PC-9 (cell line): Measurements from ENCODE around the gene CABLES2. TPM values are rescaled to one million over a fixed set of nuclear protein-coding genes. Genes with fewer than 3 reads are reported as not detected.

Source experiments
- BruUV-seq: library from RNA; stranded (reverse); fragments of 400-500 nt; replicated peaks from 2 replicates; lab custom pipeline; 2021; lab: Mats Ljungman, UMichigan
- CTCF ChIA-PET: fragments of 300-600 bp; sonication (Branson Sonifier 250); formaldehyde crosslinking; loops from one replicate; lab custom pipeline; 2022; ENCODE audit warnings: antibody characterized with exemption; lab: Charles Lee
- POLR2A ChIA-PET: fragments of 300-600 bp; sonication (Branson Sonifier 250); formaldehyde crosslinking; loops from one replicate; lab custom pipeline; 2022; ENCODE audit warnings: antibody characterized with exemption; ENCODE audit not compliant: unreplicated experiment; lab: Charles Lee
- DNase-seq, 2 experiments: peaks; one replicate each; pipeline versions ENCODE4 v3.0.0 to v3.0.0-alpha.2; 2015 to 2022; ENCODE audit warnings: mixed read lengths in 1 of 2
- H2AFZ ChIP-seq: fragments of 200-600 bp; sonication (generic); 2 replicates; pipeline ENCODE4 v1.8.1; 2017; ENCODE audit warnings: antibody characterized with exemption
- H3F3A ChIP-seq: fragments of 200-600 bp; sonication (generic); 2 replicates; pipeline ENCODE4 v1.8.1; 2017; ENCODE audit warnings: antibody characterized with exemption, mild to moderate bottlenecking, low read depth; ENCODE audit not compliant: insufficient read depth
- H3K27ac ChIP-seq: fragments of 200-600 bp; sonication (generic); 2 replicates; pipeline ENCODE4 v1.6.1; 2016; ENCODE audit warnings: mixed run types
- H3K27me3 ChIP-seq: fragments of 200-600 bp; sonication (generic); 2 replicates; pipeline ENCODE4 v1.6.1; 2016; ENCODE audit warnings: low read depth, mixed run types; ENCODE audit not compliant: insufficient read depth
- H3K36me3 ChIP-seq: fragments of 200-600 bp; sonication (generic); 2 replicates; pipeline ENCODE4 v1.6.1; 2016; ENCODE audit warnings: low read depth, mixed run types
- H3K4me1 ChIP-seq: fragments of 200-600 bp; sonication (generic); replicated peaks from 2 replicates; pipeline ENCODE4 v1.6.1; 2016; ENCODE audit warnings: mixed run types; ENCODE audit not compliant: insufficient read depth
- H3K4me2 ChIP-seq: fragments of 200-600 bp; sonication (generic); 2 replicates; pipeline ENCODE4 v1.6.1; 2017; ENCODE audit warnings: mixed run types
- H3K4me3 ChIP-seq: fragments of 200-600 bp; sonication (generic); 2 replicates; pipeline ENCODE4 v1.6.1; 2016; ENCODE audit warnings: mixed run types
- H3K79me2 ChIP-seq: fragments of 200-600 bp; sonication (generic); 2 replicates; pipeline ENCODE4 v1.6.1; 2017; ENCODE audit warnings: low read depth, mixed run types
- H3K9me2 ChIP-seq: fragments of 200-600 bp; sonication (generic); 2 replicates; pipeline ENCODE4 v1.8.1; 2017; ENCODE audit warnings: mild to moderate bottlenecking; ENCODE audit not compliant: insufficient read depth
- H3K9me3 ChIP-seq: fragments of 200-600 bp; sonication (generic); 2 replicates; pipeline ENCODE4 v1.8.1; 2016; ENCODE audit warnings: low read depth; ENCODE audit not compliant: insufficient read depth
- H4K20me1 ChIP-seq: fragments of 200-600 bp; sonication (generic); 2 replicates; pipeline ENCODE4 v1.8.1; 2017; ENCODE audit not compliant: insufficient read depth
- EZH2 ChIP-seq: fragments of 200-600 bp; sonication (generic); IDR thresholded peaks from 2 replicates; pipeline ENCODE4 v1.8.0; 2017; ENCODE audit warnings: antibody characterized with exemption, low read depth
- intact Hi-C: fragments of 100-400 bp; cut with micrococcal nuclease; formaldehyde crosslinking; loops from one replicate; pipeline ENCODE4 v1.10.0; 2022; ENCODE audit not compliant: unreplicated experiment
- total RNA-seq: library from RNA; stranded (reverse); gene quantifications from 2 replicates; pipeline ENCODE4 v1.2.3, GENCODE V29; 2021
- TF ChIP-seq, protein P1 (sequence below): fragments of 200-600 bp; sonication (generic); conservative IDR thresholded peaks from 2 replicates; pipeline ENCODE4 v1.6.1; 2017; ENCODE audit warnings: mixed run types, antibody characterized with exemption, mild to moderate bottlenecking, moderate library complexity

Gene CABLES2
- total RNA-seq, 1 experiment from 2014 or later, result 14.1 TPM

DNA sequence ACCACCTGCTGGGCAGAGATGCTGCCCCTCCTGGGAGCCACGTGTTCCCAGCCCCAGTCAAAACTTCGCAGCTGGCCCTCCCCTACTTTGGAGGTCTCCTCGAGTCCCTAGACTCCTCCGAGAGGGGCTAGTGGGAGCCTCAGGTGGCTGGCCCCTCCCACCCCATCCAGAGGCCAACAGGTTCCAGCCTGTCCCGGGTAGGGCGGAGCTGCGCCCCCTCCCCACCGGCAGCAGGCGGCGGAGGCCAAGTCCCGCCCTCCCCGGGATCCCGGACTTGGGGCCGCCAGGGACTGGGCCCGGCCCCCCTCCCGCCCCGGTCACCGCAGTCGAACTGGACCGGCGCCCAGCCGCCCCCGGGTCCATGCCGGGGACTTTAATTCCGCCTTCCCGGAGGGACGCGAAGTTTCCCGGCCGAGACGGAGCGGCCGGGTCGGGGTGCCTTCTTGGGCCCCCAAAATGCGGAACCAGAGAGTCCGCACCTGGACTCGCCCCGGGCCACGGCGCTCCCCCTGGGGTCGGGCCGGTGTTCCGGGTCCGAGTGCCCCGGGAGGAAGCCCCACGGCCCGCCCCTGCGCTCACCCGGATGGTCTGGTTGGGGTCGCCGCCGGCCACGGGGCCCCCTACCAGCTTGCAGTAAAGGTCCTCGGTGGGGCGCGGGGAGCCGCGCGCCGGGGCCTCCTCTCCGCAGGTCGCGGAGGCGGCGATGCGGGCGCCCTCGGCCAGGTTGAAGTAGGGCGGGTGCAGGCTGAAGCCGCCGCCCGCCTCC, 40.5 kb downstream of the CABLES2 start:
- Histone ChIP-seq H2AFZ (no peak overlapping the region), H3F3A (peaks cover 57% of the 10 kb centered on the region), H3K4me1 (peaks cover 70% of the 10 kb centered on the region), H3K4me3 (peak overlapping the region; percentile 78), H3K27ac (peak overlapping the region; percentile 68), H3K36me3 (0 out of 2 replicates have a peak, but pooled peaks cover 5% of the 10 kb centered on the region), H3K27me3 (no peaks in the 10 kb centered on the region), H3K4me2 (peak overlapping the region; percentile 96), H4K20me1 (peaks cover 18% of the 10 kb centered on the region), H3K79me2 (peaks cover 56% of the 10 kb centered on the region), H3K9me2 (no peaks in the 10 kb centered on the region), H3K9me3 (no peaks in the 10 kb centered on the region)
- DNase-seq, result peak; percentile 64 to 91
- CTCF ChIA-PET, result interaction anchor here (0.6 to 1.7 kb wide), 2 partner anchors 14 to 15 kb away, joined by 3 to 6 read pairs; no protein-coding TSS in a partner anchor
- intact Hi-C loops, result loop anchor here (1.0 to 5.0 kb wide), 3 partner anchors 16 to 426 kb away; partner anchors contain the start of gene OSBPL2
- no peak for TF ChIP-seq EZH2
- TF ChIP-seq, protein P1, sequence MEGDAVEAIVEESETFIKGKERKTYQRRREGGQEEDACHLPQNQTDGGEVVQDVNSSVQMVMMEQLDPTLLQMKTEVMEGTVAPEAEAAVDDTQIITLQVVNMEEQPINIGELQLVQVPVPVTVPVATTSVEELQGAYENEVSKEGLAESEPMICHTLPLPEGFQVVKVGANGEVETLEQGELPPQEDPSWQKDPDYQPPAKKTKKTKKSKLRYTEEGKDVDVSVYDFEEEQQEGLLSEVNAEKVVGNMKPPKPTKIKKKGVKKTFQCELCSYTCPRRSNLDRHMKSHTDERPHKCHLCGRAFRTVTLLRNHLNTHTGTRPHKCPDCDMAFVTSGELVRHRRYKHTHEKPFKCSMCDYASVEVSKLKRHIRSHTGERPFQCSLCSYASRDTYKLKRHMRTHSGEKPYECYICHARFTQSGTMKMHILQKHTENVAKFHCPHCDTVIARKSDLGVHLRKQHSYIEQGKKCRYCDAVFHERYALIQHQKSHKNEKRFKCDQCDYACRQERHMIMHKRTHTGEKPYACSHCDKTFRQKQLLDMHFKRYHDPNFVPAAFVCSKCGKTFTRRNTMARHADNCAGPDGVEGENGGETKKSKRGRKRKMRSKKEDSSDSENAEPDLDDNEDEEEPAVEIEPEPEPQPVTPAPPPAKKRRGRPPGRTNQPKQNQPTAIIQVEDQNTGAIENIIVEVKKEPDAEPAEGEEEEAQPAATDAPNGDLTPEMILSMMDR, result no peak
- POLR2A ChIA-PET, result interaction anchor here (0.6 to 2.5 kb wide), 5 partner anchors 13 to 1170 kb away, joined by 3 to 41 read pairs (median 3); no protein-coding TSS in a partner anchor
- BruUV-seq, result no TSS peak

DNA sequence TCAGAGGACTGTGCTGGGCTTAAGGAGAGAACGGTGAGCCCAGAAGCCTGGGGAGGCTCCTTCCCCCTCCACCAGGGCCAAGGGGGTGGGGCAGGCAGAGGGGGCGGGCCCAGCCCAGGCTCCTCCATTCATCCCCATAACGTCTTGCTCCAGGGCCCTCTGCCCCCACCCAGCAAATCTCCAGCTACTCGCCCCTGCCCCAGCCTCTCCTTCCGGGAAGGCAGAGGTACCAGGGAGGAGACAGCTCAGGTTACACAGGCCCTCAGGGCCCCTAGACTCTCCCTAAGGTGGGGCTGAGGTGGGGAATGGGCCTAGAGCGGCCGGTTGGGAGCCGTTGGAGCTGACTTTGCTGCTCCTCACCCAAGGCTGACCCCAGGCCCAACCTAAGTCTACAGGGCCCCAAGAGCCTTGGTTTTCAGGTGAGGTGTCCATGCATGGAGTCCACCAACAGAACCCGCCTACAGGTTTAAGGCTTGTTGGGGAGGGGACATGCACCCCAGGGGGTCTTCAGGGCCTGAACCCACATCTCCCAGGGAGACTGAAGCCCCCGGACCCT, 41.2 kb downstream of the CABLES2 start:
- ChIA-PET POLR2A (interaction anchor here (0.6 to 2.5 kb wide), 9 partner anchors 12 to 1170 kb away, joined by 3 to 41 read pairs (median 3); no protein-coding TSS in a partner anchor), CTCF (interaction anchor here (0.6 to 1.7 kb wide), 2 partner anchors 13 to 15 kb away, joined by 3 to 6 read pairs; no protein-coding TSS in a partner anchor)
- Histone ChIP-seq H3K27ac (peak overlapping the region; percentile 92), H3K4me2 (peak overlapping the region; percentile 96), H3F3A (peaks cover 58% of the 10 kb centered on the region), H3K9me3 (no peaks in the 10 kb centered on the region), H3K36me3 (0 out of 2 replicates have a peak, but pooled peaks cover 5% of the 10 kb centered on the region), H3K79me2 (peaks cover 62% of the 10 kb centered on the region), H3K27me3 (no peaks in the 10 kb centered on the region), H3K9me2 (no peaks in the 10 kb centered on the region), H2AFZ (no peak overlapping the region), H3K4me1 (peaks cover 70% of the 10 kb centered on the region), H4K20me1 (peaks cover 22% of the 10 kb centered on the region), H3K4me3 (peak overlapping the region; percentile 78)
- peak; percentile 95 to 97 for DNase-seq
- TSS peak; percentile 32 for BruUV-seq
- intact Hi-C loops, result loop anchor here (1.0 to 5.0 kb wide), 3 partner anchors 16 to 426 kb away; partner anchors contain the start of gene OSBPL2
- TF ChIP-seq EZH2, result no peak
- TF ChIP-seq, protein P1, result no peak
